A204.1 (cell line): Measurements from ENCODE around the gene LRIF1.
"Not testable (repeated sequence)": the region's sequence is repeated elsewhere in the genome, so short reads cannot be mapped to it uniquely, and the experiment has no call there.

Source experiments
- FAIRE-seq: peaks from 2 replicates; lab custom pipeline; 2012; peaks lifted over from hg19 to GRCh38; lab: Jason Lieb, UNC

The LRIF1 gene

DNA sequence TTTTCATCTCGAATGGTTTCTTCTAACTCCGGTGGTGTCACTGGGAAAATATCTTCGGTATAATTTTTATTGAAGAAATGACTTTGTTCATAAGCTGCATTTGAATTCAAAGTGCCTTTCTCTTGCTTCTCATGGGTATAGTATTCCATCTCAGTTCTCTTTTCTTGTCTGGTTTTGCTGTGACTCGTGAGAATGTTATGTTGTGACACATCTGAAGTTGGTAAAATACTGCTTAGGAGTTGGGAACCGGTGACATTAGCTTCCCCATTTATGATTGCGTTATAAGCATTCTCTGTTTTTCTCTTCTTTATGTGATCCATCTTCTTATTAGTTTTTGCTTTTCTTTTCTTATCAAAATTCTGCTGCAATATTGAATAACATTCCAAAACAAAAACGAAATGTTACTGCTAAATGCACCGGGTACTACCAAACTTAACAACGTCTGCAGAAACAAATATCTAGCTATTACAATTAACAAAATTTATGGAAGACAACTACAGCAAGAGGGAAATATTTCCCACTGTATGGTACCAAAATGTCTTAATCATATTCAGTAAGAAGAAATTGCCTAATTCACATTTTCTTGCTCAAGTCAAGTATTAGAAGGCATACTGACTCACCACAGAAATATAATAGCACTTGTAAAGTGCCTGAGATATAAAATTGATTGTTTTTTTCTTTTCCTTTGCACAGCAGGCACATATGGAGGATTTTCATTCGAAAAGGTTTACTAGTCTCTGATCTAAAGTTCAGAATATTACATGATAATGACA, 15.5 kb downstream of the LRIF1 start:
- FAIRE-seq, result no peak

- no peak for FAIRE-seq
Measured at GRCh38 chr1:110945626-110946025, 18.1 kb downstream of the LRIF1 start.

- no peak for FAIRE-seq
Measured at GRCh38 chr1:110944806-110945205, 18.9 kb downstream of the LRIF1 start.

GRCh38 chr1:110936567-110936966, 27.2 kb downstream of the LRIF1 start:
- FAIRE-seq, result no peak

DNA sequence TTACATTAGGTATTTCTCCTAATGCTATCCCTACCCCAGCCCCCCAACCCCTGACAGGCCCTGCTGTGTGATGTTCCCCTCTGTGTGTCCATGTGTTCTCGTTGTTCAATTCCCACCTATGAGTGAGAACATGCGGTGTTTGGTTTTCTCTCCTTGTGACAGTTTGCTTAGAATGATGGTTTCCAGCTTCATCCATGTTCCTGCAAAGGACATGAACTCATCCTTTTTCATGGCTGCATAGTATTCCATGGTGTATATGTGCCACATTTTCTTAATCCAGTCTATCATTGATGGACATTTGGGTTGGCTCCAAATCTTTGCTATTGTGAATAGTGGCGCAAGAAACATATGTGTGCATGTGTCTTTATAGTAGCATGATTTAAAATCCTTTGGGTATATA, 32.6 kb downstream of the LRIF1 start:
- FAIRE-seq, result not testable (repeated sequence)

DNA sequence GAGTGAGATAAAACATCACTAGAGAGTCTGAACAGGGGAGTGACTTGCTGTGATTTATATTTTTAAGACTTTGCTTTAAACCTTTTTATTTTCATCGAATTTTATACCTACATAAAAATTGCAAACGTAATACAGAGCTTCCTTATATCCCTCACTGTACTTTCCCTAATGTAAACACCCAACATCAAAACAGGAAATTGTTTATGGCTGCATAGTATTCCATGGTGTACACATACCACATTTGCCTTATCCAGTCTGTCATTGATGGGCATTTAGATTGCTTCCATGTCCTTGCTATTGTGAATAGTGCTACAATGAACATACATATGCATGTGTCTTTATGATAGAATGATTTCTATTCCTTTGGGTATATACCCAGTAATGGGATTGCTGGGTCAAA, 34.8 kb downstream of the LRIF1 start:
- no peak for FAIRE-seq

GRCh38 chr1:110928191-110928590, 35.5 kb downstream of the LRIF1 start:
- no peak for FAIRE-seq

DNA sequence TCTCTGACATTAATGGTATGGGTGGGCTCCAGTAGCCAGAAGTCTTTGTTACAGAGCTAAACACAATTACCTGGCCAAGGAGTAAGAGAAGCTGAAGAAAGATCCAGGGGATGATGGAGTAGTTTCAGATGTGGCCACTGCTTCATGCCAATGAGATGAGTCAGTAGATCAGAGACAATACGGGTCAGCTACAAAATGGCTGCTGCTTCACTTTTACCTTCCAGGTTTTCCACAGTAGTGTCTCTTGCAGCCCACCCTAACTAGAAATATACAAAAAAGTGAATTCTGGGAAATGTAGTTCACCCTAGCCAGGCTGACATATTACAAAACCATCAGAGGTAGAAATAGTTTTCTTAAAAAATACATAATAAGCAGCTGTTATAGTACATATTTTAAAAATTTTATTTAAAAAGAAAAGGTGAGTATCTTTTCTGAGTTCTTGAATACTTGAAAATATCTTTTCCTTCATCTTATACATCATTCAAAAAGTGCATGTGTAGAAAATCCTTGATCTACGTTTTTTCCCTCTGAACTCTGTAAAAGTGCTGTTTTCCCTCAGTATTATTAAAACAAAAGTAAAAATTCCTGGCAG, 36.1 kb downstream of the LRIF1 start:
- FAIRE-seq, result no peak

GRCh38 chr1:110921953-110922352, 41.8 kb downstream of the LRIF1 start:
- FAIRE-seq, result no peak

DNA sequence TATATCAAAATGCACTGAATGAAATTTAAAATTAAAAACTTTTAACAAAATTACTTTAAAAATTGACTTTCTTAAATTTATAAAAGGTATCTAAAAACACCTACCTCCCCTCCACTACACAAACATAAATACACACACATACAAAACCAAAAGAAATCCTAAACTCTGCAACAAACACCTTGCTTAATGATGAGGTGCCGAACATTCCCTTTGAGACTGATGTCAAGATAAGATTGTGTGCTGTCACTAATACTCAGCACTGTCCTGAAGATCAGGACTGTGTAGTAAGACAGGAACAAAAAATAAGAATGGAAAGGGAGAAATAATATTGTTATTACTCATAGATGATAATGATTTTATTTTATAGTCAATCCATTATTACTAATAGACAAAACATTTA, 45.7 kb downstream of the LRIF1 start:
- FAIRE-seq, result no peak

GRCh38 chr1:110916669-110917306, 46.9 kb downstream of the LRIF1 start:
- no peak for FAIRE-seq

DNA sequence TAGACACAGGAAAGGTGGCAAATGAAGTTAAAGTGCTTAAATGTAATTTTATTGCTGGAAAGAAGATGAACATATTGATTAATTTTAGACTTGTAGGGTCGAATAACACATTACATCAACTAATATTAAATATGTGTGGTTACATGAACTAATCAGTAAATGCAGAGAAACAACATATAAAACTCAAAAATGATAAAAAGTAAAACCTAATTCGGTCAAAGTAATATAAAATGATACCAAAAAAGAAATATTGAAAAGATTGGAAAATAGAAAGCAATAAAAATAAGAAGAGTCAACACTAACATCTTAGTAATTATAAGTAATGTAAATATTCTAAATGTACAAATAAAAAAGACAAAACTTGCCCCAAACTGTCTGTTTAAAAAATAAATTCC, 47.5 kb downstream of the LRIF1 start:
- FAIRE-seq, result peak; percentile 87

- FAIRE-seq, result no peak
Measured at GRCh38 chr1:110915804-110916203, 47.9 kb downstream of the LRIF1 start.

DNA sequence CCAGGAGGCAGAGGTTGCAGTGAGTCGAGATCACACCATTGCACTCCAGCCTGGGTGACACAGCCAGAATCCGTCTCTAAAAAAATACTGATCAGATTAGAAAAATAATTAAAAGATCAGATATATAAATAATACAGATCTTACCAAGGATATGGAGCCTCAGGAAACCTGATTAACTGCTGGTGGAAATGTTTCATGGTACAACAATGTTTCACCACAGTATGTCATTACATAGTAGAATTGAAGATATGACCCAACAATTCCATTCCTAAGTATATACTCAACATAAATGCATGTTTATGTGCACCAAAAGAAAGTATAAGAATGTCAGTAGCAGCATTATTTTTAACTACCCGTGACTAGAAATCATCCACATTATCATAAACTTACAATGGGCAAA, 49.0 kb downstream of the LRIF1 start:
- no peak for FAIRE-seq

DNA sequence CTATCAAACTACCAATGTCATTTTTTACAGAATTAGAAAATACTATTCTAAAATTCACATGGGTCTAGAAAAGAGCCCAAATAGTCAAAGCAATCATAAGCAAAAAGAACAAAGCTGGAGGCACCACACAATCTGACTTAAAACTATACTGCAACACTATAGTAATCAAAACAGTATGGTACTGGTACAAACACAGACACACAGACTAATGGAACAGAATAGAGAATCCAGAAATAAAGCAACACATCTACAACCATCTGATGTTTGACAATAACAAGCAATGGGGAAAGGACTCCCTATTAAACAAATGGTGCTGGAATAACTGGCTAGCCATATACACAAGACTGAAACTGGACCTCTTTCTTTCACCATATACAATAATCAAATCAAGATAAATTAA, 50.9 kb downstream of the LRIF1 start:
- FAIRE-seq, result no peak

GRCh38 chr1:110903853-110904500, 59.7 kb downstream of the LRIF1 start:
- FAIRE-seq, result no peak

DNA sequence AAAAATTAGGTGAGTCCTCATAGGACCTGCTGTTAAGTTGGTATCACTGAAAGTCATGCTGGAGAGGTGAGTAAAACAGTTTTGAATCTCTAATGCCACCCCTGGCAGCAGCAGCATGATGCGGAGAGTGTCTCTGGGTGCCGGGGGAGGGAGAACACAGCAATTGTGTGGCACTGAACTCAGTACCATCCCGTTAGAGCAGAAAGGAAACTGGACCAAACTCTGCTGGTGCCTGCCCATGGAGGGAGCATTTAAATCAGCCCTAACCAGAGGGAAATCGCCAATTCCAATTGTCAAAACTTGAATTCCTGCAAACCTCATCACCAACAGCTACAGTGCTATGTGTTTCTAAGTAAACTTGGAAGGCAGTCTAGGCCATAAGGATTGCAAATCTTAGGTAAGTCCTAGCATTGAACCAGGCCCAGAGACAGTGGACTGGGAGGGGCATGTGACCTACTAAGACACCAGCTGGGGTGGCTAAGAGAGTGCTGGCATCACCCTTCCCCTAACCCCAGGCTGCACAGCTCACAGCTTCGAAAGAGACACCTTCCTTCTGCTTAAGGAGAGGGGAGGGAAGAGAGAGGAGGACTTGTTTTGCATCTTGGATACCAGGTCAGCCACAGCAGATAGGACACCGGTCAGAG, 60.8 kb downstream of the LRIF1 start:
- FAIRE-seq, result no peak

- FAIRE-seq, result no peak
Measured at GRCh38 chr1:110899458-110899843, 64.3 kb downstream of the LRIF1 start.

DNA sequence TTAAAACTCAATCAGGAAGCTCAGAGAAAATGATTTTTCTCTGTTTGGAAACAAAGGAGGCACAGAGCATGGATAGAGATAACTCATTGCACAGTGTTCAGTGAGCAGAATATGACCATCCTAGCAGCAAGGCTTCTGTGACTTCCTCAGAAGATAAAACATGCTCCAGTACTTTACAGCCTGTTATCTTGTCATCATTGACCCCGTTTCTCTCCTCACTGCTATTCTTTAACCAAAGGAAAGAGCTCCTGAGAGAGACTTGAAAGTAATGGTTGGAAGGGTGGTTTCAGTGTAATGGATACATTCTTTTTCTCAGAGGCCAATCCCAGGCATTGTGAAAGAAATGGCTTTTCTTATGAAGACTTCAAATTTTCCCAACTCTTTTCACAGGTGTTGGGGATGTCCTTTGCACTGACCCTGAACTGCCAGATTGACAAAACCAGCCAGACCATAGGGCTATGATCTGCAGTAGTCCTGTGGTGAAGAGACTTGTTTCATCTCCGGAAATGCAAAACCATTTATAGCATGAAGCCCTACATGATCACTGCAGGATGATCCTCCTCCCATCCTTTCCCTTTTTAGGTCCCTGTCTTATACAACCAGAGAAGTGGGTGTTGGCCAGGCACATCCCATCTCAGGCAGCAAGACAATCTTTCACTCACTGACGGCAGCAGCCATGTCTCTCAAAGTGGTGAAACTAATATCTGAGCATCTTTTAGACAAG, 64.8 kb downstream of the LRIF1 start:
- no peak for FAIRE-seq

DNA sequence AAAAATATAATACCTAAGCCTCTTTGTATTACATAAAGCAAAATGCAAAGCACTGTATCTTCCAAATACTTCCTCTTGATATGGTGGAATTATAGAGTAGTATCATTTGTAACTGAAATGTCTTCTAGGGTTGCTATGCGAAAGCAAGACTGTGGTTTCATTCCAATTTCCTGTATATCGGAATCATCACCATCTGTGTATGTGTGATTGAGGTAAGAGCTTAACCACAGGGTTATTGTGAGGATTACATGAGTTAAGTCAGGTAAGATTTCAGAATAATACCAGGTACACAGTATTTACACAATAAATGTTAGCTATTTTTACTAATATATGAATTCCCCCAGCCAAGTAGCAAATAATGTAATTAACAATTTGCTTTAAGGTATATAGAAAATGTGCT, 66.0 kb downstream of the LRIF1 start:
- no peak for FAIRE-seq
